Naive thymus-derived CD4-positive, alpha-beta T cell (primary cell): ENCODE measurements around the gene DOCK8. TPM values are rescaled to one million over a fixed set of nuclear protein-coding genes. Genes with fewer than 3 reads are reported as not detected.
A peak's percentile ranks its signal among the peaks of the same experiment; 100 is the strongest.

ENCODE experiments used
- ATAC-seq: fragments of 150-1000 bp; cut with Tn5 transposase; 2 replicates; pipeline ENCODE4 v1.10.0; 2021; ENCODE audit warnings: mild to moderate bottlenecking, moderate library complexity
- CTCF ChIA-PET: fragments of 350-600 bp; sonication (Branson Sonifier 250); formaldehyde crosslinking; loops from one replicate; lab custom pipeline; 2021; ENCODE audit warnings: antibody characterized with exemption; lab: Charles Lee
- POLR2A ChIA-PET: fragments of 350-600 bp; sonication (Branson Sonifier 250); formaldehyde crosslinking; loops from one replicate; lab custom pipeline; 2021; ENCODE audit warnings: antibody characterized with exemption, inconsistent platforms; lab: Charles Lee
- DNase-seq, 9 donors: peaks; one replicate each; pipeline versions ENCODE4 v3.0.0 to v3.0.0-alpha.2; 2020 to 2022; ENCODE audit warnings: mixed read lengths in 1 of 9
- H3K27ac ChIP-seq: one replicate; pipeline ENCODE4 v1.7.0; 2013; ENCODE audit warnings: mild to moderate bottlenecking, low read depth, low read length, moderate library complexity
- H3K27me3 ChIP-seq, 2 donors: one replicate each; pipeline ENCODE4 v1.7.0; 2013; ENCODE audit warnings: low read length in 2 of 2, mild to moderate bottlenecking in 2 of 2, moderate library complexity in 2 of 2; ENCODE audit not compliant: control insufficient read depth in 2 of 2, insufficient read depth in 2 of 2
- H3K36me3 ChIP-seq, 3 experiments: 1 replicate in 2 of 3; 2 replicates in 1 of 3; pipeline ENCODE4 v1.7.0; 2013; ENCODE audit warnings: low read length in 3 of 3, mild to moderate bottlenecking in 3 of 3, moderate library complexity in 1 of 3; ENCODE audit not compliant: insufficient read depth in 3 of 3, control insufficient read depth in 2 of 3
- H3K4me1 ChIP-seq, 2 donors: one replicate each; pipeline ENCODE4 v1.7.0; 2013; ENCODE audit warnings: low read length in 2 of 2, mild to moderate bottlenecking in 2 of 2, moderate library complexity in 1 of 2; ENCODE audit not compliant: control insufficient read depth in 2 of 2, insufficient read depth in 2 of 2
- H3K4me3 ChIP-seq: 2 replicates; pipeline ENCODE4 v1.7.0; 2013; ENCODE audit warnings: mild to moderate bottlenecking, low read length
- H3K9me3 ChIP-seq, 3 experiments: 1 replicate in 2 of 3; 2 replicates in 1 of 3; pipeline ENCODE4 v1.7.0; 2013; ENCODE audit warnings: low read length in 3 of 3; ENCODE audit not compliant: control insufficient read depth in 2 of 3
- H3K27ac Mint-ChIP-seq, 9 donors: one replicate each; pipeline ENCODE4 v1.8.0; 2020 to 2022; ENCODE audit warnings: mixed read lengths in 9 of 9, mild to moderate bottlenecking in 8 of 9, moderate library complexity in 5 of 9, inconsistent platforms in 2 of 9
- H3K27me3 Mint-ChIP-seq, 5 donors: one replicate each; pipeline ENCODE4 v1.8.0; 2021 to 2022; ENCODE audit warnings: mixed read lengths in 5 of 5, mild to moderate bottlenecking in 1 of 5
- H3K36me3 Mint-ChIP-seq, 5 donors: one replicate each; pipeline ENCODE4 v1.8.0; 2020 to 2022; ENCODE audit warnings: mixed read lengths in 5 of 5, mild to moderate bottlenecking in 3 of 5, inconsistent platforms in 1 of 5
- H3K4me1 Mint-ChIP-seq, 7 donors: one replicate each; pipeline ENCODE4 v1.8.0; 2020 to 2022; ENCODE audit warnings: mixed read lengths in 7 of 7, mild to moderate bottlenecking in 3 of 7, inconsistent platforms in 1 of 7
- H3K4me3 Mint-ChIP-seq, 10 donors: one replicate each; pipeline ENCODE4 v1.8.0; 2020 to 2022; ENCODE audit warnings: mild to moderate bottlenecking in 10 of 10, mixed read lengths in 10 of 10, moderate library complexity in 6 of 10, inconsistent platforms in 2 of 10
- H3K9me3 Mint-ChIP-seq, 11 donors: one replicate each; pipeline ENCODE4 v1.8.0; 2020 to 2022; ENCODE audit warnings: mixed read lengths in 11 of 11, mild to moderate bottlenecking in 4 of 11, inconsistent platforms in 1 of 11, moderate library complexity in 1 of 11
- intact Hi-C, 2 donors: fragments of 100-400 bp; cut with micrococcal nuclease; formaldehyde crosslinking; loops; one replicate each; pipeline ENCODE4 v1.15.1; 2023
- polyA plus RNA-seq, 2 donors: library from polyadenylated mRNA; unstranded; fragments of 300-500 nt; fragmentation: Illumina TruSeq; gene quantifications; one replicate each; pipeline ENCODE4 v1.2.3, GENCODE V29; 2021
- total RNA-seq, 6 experiments: library from RNA in 5 of 6; stranded (reverse) in 5 of 6; gene quantifications; 1 replicate in 5 of 6; 2 replicates in 1 of 6; pipeline ENCODE4 v1.2.3 and lab custom pipeline; 2021 to 2026

DOCK8 gene
- total and polyA plus RNA-seq, 7 experiments from 2014 or later = 47.7 to 294 (median 225) TPM

DNA sequence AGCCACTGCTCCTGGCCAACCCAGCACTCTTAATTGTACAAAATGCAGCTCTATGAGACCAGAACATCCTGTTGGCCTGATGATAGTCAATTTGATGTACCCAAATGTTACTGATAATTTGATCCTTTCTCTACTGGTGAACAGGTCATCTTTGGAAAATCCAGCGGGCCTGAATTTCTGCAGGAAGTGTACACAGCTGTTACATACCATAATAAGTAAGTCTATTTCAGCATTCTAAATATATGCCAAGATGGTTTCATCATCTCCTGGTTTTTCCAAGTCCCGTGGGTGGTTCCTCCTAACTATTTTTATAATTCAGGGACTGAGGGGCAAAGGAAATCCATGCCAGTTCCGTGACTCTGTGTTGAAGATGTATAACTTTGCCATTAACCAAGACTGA is 155.4 kb downstream of the DOCK8 start:
- DNase-seq (no peak), ATAC-seq (no peak)
- Histone ChIP-seq H3K9me3 (no peaks in the 10 kb centered on the region), H3K4me3 (no peak overlapping the region), H3K27ac (no peak overlapping the region), H3K27me3 (no peaks in the 10 kb centered on the region), H3K36me3 (peaks cover 35 to 90% (median 47%) of the 10 kb centered on the region in 3 experiments), H3K4me1 (no peaks in the 10 kb centered on the region)
- Mint-ChIP-seq H3K27ac (peak overlapping the region in 2 of 9 donors; percentile 52 to 65), H3K4me3 (no peak overlapping the region), H3K4me1 (peaks cover 0 to 1% (median 0%) of the 10 kb centered on the region in 7 donors), H3K9me3 (peaks cover 0 to 2% (median 0%) of the 10 kb centered on the region in 11 donors), H3K27me3 (no peaks in the 10 kb centered on the region), H3K36me3 (peaks cover 17 to 76% (median 52%) of the 10 kb centered on the region in 5 donors)
- POLR2A ChIA-PET = interaction anchor here (0.6 kb wide), 1 partner anchor 10 kb away, joined by 3 read pairs; no protein-coding TSS in a partner anchor
- intact Hi-C loops = no loop called here
- CTCF ChIA-PET = no interaction called here

DNA sequence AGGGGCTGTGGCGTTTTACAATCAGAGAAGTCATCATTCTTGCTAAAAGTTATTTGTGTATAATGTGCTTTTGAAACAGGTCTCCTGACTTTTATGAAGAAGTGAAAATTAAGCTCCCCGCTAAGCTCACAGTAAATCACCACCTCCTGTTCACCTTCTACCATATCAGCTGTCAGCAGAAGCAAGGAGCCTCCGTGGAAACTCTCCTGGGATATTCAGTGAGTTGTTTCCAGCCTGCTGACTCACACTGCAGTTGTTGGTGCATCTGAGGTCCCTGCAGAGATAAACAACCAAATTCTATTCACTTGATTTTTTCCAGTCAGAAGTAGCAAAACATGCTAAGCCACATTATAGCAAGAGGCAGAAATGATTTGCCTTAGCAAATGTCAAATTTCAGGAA is 156.7 kb downstream of the DOCK8 start:
- Mint-ChIP-seq H3K4me3 (no peak overlapping the region), H3K9me3 (peaks cover 0 to 2% (median 0%) of the 10 kb centered on the region in 11 donors), H3K36me3 (peaks cover 13 to 75% (median 45%) of the 10 kb centered on the region in 5 donors), H3K4me1 (peaks cover 0 to 4% (median 0%) of the 10 kb centered on the region in 7 donors), H3K27me3 (no peaks in the 10 kb centered on the region), H3K27ac (peak overlapping the region in 4 of 9 donors; percentile 40 to 57 (median 50))
- H3K27ac ChIP-seq = no peak overlapping the region
- H3K27me3 ChIP-seq = no peaks in the 10 kb centered on the region
- DNase-seq = no peak
- no peaks in the 10 kb centered on the region for H3K9me3 ChIP-seq
- H3K36me3 ChIP-seq = peaks cover 34 to 90% (median 46%) of the 10 kb centered on the region in 3 experiments
- H3K4me1 ChIP-seq = no peaks in the 10 kb centered on the region
- no peak for ATAC-seq
- ChIA-PET CTCF (interaction anchor here (0.8 kb wide), 1 partner anchor 195 kb away, joined by 4 read pairs; no protein-coding TSS in a partner anchor), POLR2A (no interaction called here)
- no peak overlapping the region for H3K4me3 ChIP-seq
- intact Hi-C loops = no loop called here

DNA sequence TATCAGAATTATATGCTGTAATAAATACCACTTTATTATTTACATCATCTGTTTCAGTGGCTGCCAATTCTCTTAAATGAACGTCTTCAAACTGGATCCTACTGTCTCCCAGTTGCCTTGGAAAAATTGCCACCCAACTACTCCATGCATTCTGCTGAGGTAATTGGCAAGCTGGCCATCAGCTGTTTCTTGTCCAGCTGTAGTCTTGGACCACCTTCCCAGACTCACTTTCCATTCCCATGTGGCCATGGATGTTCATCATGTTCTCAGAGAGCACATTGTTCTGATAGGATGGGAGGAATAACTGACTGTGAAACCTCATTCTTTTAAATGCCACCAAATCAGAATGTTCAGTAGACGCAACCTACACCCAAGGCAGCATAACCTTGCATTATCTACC is 157.5 kb downstream of the DOCK8 start:
- Mint-ChIP-seq H3K27ac (peak overlapping the region in 2 of 9 donors; percentile 55 to 69), H3K36me3 (peaks cover 13 to 75% (median 45%) of the 10 kb centered on the region in 5 donors), H3K9me3 (peaks cover 0 to 2% (median 0%) of the 10 kb centered on the region in 11 donors), H3K4me3 (no peak overlapping the region), H3K4me1 (peaks cover 0 to 5% (median 2%) of the 10 kb centered on the region in 7 donors), H3K27me3 (no peaks in the 10 kb centered on the region)
- Histone ChIP-seq H3K27me3 (no peaks in the 10 kb centered on the region), H3K27ac (no peak overlapping the region), H3K4me1 (no peaks in the 10 kb centered on the region), H3K4me3 (no peak overlapping the region), H3K9me3 (no peaks in the 10 kb centered on the region), H3K36me3 (peaks cover 41 to 90% (median 46%) of the 10 kb centered on the region in 3 experiments)
- ChIA-PET CTCF (no interaction called here), POLR2A (no interaction called here)
- ATAC-seq (no peak), DNase-seq (no peak)
- intact Hi-C loops = no loop called here

DNA sequence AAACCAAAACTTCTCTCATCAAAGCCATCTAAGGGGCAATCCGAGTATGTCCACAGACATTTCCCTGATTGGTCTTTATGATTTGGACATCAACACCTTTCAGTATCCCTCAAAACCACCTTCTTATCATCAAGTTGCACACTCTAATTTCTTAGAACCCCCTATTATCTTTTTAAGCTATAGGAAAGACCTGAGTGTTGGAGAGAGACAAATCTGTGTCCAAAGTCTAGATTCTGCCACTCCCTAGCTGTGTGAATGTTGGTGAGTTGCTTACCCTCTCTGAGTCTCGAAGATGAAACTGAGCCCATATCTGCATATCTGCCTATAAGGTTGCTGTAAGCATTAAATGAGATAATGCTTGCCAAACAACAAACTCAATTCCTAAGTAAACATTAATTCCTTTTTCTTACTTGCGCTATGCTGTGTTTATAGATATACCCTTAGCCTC is 159.1 kb downstream of the DOCK8 start:
- H3K9me3 Mint-ChIP-seq = peaks cover 0 to 2% (median 0%) of the 10 kb centered on the region in 11 donors
- no peak overlapping the region for H3K27ac ChIP-seq
- H3K36me3 ChIP-seq = peaks cover 37 to 93% (median 52%) of the 10 kb centered on the region in 3 experiments
- ATAC-seq = no peak
- no peaks in the 10 kb centered on the region for H3K27me3 Mint-ChIP-seq
- ChIA-PET POLR2A (no interaction called here), CTCF (no interaction called here)
- no peak overlapping the region for H3K4me3 Mint-ChIP-seq
- DNase-seq = no peak
- no peaks in the 10 kb centered on the region for H3K27me3 ChIP-seq
- peak overlapping the region in 5 of 9 donors; percentile 35 to 83 (median 71) for H3K27ac Mint-ChIP-seq
- peaks cover 0 to 2% of the 10 kb centered on the region in 2 donors for H3K4me1 ChIP-seq
- peaks cover 20 to 75% (median 39%) of the 10 kb centered on the region in 5 donors for H3K36me3 Mint-ChIP-seq
- no peaks in the 10 kb centered on the region for H3K9me3 ChIP-seq
- intact Hi-C loops = no loop called here
- peaks cover 6 to 17% (median 11%) of the 10 kb centered on the region in 7 donors for H3K4me1 Mint-ChIP-seq
- H3K4me3 ChIP-seq = no peak overlapping the region

DNA sequence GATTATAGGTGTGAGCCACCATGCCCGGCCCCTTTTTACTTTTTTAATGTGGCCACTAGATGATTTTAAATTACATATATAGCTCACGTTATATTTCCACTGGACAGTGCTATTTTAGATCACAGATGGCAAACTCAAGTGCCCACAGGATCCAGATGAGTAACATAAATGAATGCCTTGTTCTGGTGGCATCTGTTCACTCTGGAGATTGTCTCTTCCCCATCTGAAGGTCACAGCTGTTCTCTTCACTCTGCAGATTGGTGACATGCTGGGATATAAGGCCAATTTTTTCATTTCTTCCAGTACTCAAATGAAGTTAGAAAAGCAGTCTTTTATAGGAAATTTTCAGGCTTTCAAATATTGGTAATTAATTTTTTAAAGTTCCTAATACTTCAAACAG is 160.1 kb downstream of the DOCK8 start:
- Histone ChIP-seq H3K27me3 (no peaks in the 10 kb centered on the region), H3K27ac (no peak overlapping the region), H3K36me3 (peaks cover 38 to 93% (median 53%) of the 10 kb centered on the region in 3 experiments), H3K4me1 (peaks cover 0 to 2% of the 10 kb centered on the region in 2 donors), H3K9me3 (no peaks in the 10 kb centered on the region), H3K4me3 (no peak overlapping the region)
- H3K4me3 Mint-ChIP-seq = no peak overlapping the region
- H3K4me1 Mint-ChIP-seq = peaks cover 6 to 17% (median 11%) of the 10 kb centered on the region in 7 donors
- DNase-seq = no peak
- ChIA-PET POLR2A (interaction anchor here (0.5 to 0.7 kb wide), 2 partner anchors 13 to 56 kb away, joined by 3 to 4 read pairs; no protein-coding TSS in a partner anchor), CTCF (no interaction called here)
- intact Hi-C loops = loop anchor here in 1 of 2 donors (5.0 kb wide), 1 partner anchor 32 kb away; no protein-coding TSS in a partner anchor
- no peaks in the 10 kb centered on the region for H3K27me3 Mint-ChIP-seq
- H3K36me3 Mint-ChIP-seq = peaks cover 24 to 77% (median 42%) of the 10 kb centered on the region in 5 donors
- peak overlapping the region in 5 of 9 donors; percentile 4 to 62 (median 35) for H3K27ac Mint-ChIP-seq
- no peak for ATAC-seq
- peaks cover 0 to 2% (median 0%) of the 10 kb centered on the region in 11 donors for H3K9me3 Mint-ChIP-seq

DNA sequence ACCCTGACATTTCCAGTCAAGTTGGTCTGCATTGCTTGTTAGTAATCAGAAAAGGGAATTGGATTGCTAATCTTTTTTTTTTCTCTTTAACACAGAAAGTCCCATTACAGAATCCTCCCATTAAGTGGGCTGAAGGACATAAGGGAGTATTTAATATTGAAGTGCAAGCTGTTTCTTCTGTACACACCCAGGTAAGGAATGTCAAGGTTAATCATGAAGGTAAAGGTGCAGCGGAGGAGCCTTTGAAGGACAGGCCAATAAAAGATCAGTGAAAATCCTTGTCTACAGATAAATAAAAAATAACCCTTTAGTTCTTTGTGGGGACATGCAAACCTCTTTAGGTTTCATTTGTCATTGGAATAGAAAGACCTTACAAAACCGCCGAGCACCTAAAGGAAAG is 161.4 kb downstream of the DOCK8 start:
- Mint-ChIP-seq H3K4me1 (peaks cover 6 to 17% (median 11%) of the 10 kb centered on the region in 7 donors), H3K9me3 (peaks cover 0 to 2% (median 0%) of the 10 kb centered on the region in 11 donors), H3K4me3 (no peak overlapping the region), H3K27ac (peak overlapping the region in 4 of 9 donors; percentile 38 to 69 (median 52)), H3K27me3 (no peaks in the 10 kb centered on the region), H3K36me3 (peaks cover 21 to 68% (median 40%) of the 10 kb centered on the region in 5 donors)
- Histone ChIP-seq H3K4me1 (peaks cover 0 to 2% of the 10 kb centered on the region in 2 donors), H3K4me3 (no peak overlapping the region), H3K36me3 (peaks cover 32 to 88% (median 45%) of the 10 kb centered on the region in 3 experiments), H3K27me3 (no peaks in the 10 kb centered on the region), H3K9me3 (no peaks in the 10 kb centered on the region), H3K27ac (no peak overlapping the region)
- no peak for DNase-seq
- CTCF ChIA-PET = no interaction called here
- POLR2A ChIA-PET = no interaction called here
- intact Hi-C loops = loop anchor here in 1 of 2 donors (5.0 kb wide), 1 partner anchor 34 kb away; no protein-coding TSS in a partner anchor
- ATAC-seq = no peak
